ENCODE data around the gene ZNHIT2.
"Not testable (repeated sequence)": the region's sequence is repeated elsewhere in the genome, so short reads cannot be mapped to it uniquely, and the experiment has no call there.

Gene ZNHIT2

GRCh38 chr11:65117206-65118096 lies at the start of gene ZNHIT2:
Gene ZNHIT2, minus strand, starts transcription at chr11:65117701. Its CDS starts 48 bp downstream, at chr11:65117653.
- DNase-seq (ENCODE audit: low read depth) = peak; percentile 98

- DNase-seq (ENCODE audit: low read depth) = no peak
These were observed 49.4 kb upstream of the ZNHIT2 start for GRCh38 chr11:65166893-65167292.

- no peak for DNase-seq (ENCODE audit: low read depth)
These were observed 48.2 kb upstream of the ZNHIT2 start for GRCh38 chr11:65165410-65166317.

- no peak for DNase-seq (ENCODE audit: low read depth)
These were observed 46.2 kb upstream of the ZNHIT2 start for GRCh38 chr11:65163684-65164083.

- DNase-seq (ENCODE audit: low read depth) = no peak
These were observed 43.1 kb upstream of the ZNHIT2 start for GRCh38 chr11:65160643-65161042.

- DNase-seq (ENCODE audit: low read depth) = no peak
These were observed 41.5 kb upstream of the ZNHIT2 start for GRCh38 chr11:65159012-65159411.

GRCh38 chr11:65157336-65157735 lies 39.8 kb upstream of the ZNHIT2 start:
- DNase-seq (ENCODE audit: low read depth) = no peak

GRCh38 chr11:65156926-65157325 lies 39.4 kb upstream of the ZNHIT2 start:
- DNase-seq (ENCODE audit: low read depth) = no peak

GRCh38 chr11:65156256-65156655 lies 38.8 kb upstream of the ZNHIT2 start:
- DNase-seq (ENCODE audit: low read depth) = no peak

GRCh38 chr11:65152122-65152521 lies 34.6 kb upstream of the ZNHIT2 start:
- no peak for DNase-seq (ENCODE audit: low read depth)

- no peak for DNase-seq (ENCODE audit: low read depth)
These were observed 33.9 kb upstream of the ZNHIT2 start for GRCh38 chr11:65151331-65151899.

- DNase-seq (ENCODE audit: low read depth) = peak; percentile 97
These were observed 33.2 kb upstream of the ZNHIT2 start for GRCh38 chr11:65150509-65151299.

- not testable (repeated sequence) for DNase-seq (ENCODE audit: low read depth)
These were observed 32.6 kb upstream of the ZNHIT2 start for GRCh38 chr11:65150131-65150508.

GRCh38 chr11:65148657-65149056 lies 31.2 kb upstream of the ZNHIT2 start:
- no peak for DNase-seq (ENCODE audit: low read depth)

- DNase-seq (ENCODE audit: low read depth) = no peak
These were observed 30.0 kb upstream of the ZNHIT2 start for GRCh38 chr11:65147352-65148075.

- no peak for DNase-seq (ENCODE audit: low read depth)
These were observed 24.5 kb upstream of the ZNHIT2 start for GRCh38 chr11:65141896-65142494.

- no peak for DNase-seq (ENCODE audit: low read depth)
These were observed 19.1 kb upstream of the ZNHIT2 start for GRCh38 chr11:65136515-65137096.

GRCh38 chr11:65135633-65136145 lies 18.2 kb upstream of the ZNHIT2 start:
- DNase-seq (ENCODE audit: low read depth) = no peak

GRCh38 chr11:65134952-65135632 lies 17.6 kb upstream of the ZNHIT2 start:
- peak; percentile 98 for DNase-seq (ENCODE audit: low read depth)

Measured in EH (cell line).